GM23338 (cell line): ENCODE measurements around the gene SIN3B. TPM values are rescaled to one million over a fixed set of nuclear protein-coding genes. Genes with fewer than 3 reads are reported as not detected.

Experiments used
- ATAC-seq: fragments of 200-7000 bp; cut with Tn5 transposase; 3 replicates; pipeline ENCODE4 v1.9.1; 2020
- DNase-seq: peaks from one replicate; pipeline ENCODE4 v3.0.0-alpha.2; 2015; ENCODE audit warnings: low spot score
- H2AFZ ChIP-seq: fragments of 200-600 bp; sonication (generic); 2 replicates; pipeline ENCODE4 v1.8.0; 2016; ENCODE audit warnings: antibody characterized with exemption, mild to moderate bottlenecking, moderate library complexity
- H3F3A ChIP-seq: fragments of 200-600 bp; sonication (generic); replicated peaks from 2 replicates; pipeline ENCODE4 v1.8.0; 2017; ENCODE audit warnings: antibody characterized with exemption, mixed run types, low read depth
- H3K27ac ChIP-seq: fragments of 200-600 bp; sonication (generic); 2 replicates; pipeline ENCODE4 v1.6.1; 2016; ENCODE audit warnings: low read depth
- H3K27me3 ChIP-seq: fragments of 200-600 bp; sonication (generic); 2 replicates; pipeline ENCODE4 v1.8.0; 2016; ENCODE audit warnings: mild to moderate bottlenecking, mixed run types, moderate library complexity; ENCODE audit not compliant: insufficient read depth
- H3K36me3 ChIP-seq: fragments of 200-600 bp; sonication (generic); 2 replicates; pipeline ENCODE4 v1.8.0; 2016; ENCODE audit warnings: mild to moderate bottlenecking; ENCODE audit not compliant: insufficient read depth
- H3K4me1 ChIP-seq: fragments of 200-600 bp; sonication (generic); 2 replicates; pipeline ENCODE4 v1.8.0; 2016; ENCODE audit warnings: mild to moderate bottlenecking, moderate library complexity; ENCODE audit not compliant: insufficient read depth
- H3K4me2 ChIP-seq: fragments of 200-600 bp; sonication (generic); 2 replicates; pipeline ENCODE4 v1.7.1; 2017; ENCODE audit warnings: mixed run types
- H3K4me3 ChIP-seq: fragments of 200-600 bp; sonication (generic); 2 replicates; pipeline ENCODE4 v1.6.1; 2016; ENCODE audit warnings: mixed run types
- H3K79me2 ChIP-seq: fragments of 200-600 bp; sonication (generic); replicated peaks from 2 replicates; pipeline ENCODE4 v1.8.0; 2017; ENCODE audit warnings: mild to moderate bottlenecking; ENCODE audit not compliant: insufficient read depth
- H3K9me2 ChIP-seq: fragments of 200-600 bp; sonication (generic); 2 replicates; pipeline ENCODE4 v1.8.0; 2017; ENCODE audit not compliant: insufficient read depth
- H4K20me1 ChIP-seq: fragments of 200-600 bp; sonication (generic); replicated peaks from 2 replicates; pipeline ENCODE4 v1.8.0; 2017; ENCODE audit warnings: mild to moderate bottlenecking; ENCODE audit not compliant: insufficient read depth
- H3K27ac Mint-ChIP-seq: 2 replicates; pipeline ENCODE4 v1.8.0; 2020; ENCODE audit warnings: inconsistent platforms, mild to moderate bottlenecking, moderate library complexity, mixed read lengths
- H3K27me3 Mint-ChIP-seq: 3 replicates; pipeline ENCODE4 v1.8.0; 2022; ENCODE audit warnings: low read depth, mild to moderate bottlenecking, moderate library complexity, mixed read lengths, inconsistent platforms; ENCODE audit not compliant: insufficient read depth, poor library complexity
- H3K36me3 Mint-ChIP-seq: 3 replicates; pipeline ENCODE4 v1.8.0; 2021; ENCODE audit warnings: low read depth, mild to moderate bottlenecking, inconsistent platforms, moderate library complexity, mixed read lengths
- H3K4me1 Mint-ChIP-seq: 3 replicates; pipeline ENCODE4 v1.8.0; 2020; ENCODE audit warnings: mild to moderate bottlenecking, inconsistent platforms, mixed read lengths
- H3K4me3 Mint-ChIP-seq: 3 replicates; pipeline ENCODE4 v1.8.0; 2021; ENCODE audit warnings: moderate library complexity, mild to moderate bottlenecking, inconsistent platforms, mixed read lengths
- H3K9me3 Mint-ChIP-seq: 3 replicates; pipeline ENCODE4 v1.8.0; 2020; ENCODE audit warnings: moderate library complexity, mild to moderate bottlenecking, inconsistent platforms, mixed read lengths
- CREB1 ChIP-seq: fragments of 250-450 bp; sonication (Bioruptor Pico); IDR thresholded peaks from 2 replicates; pipeline ENCODE4 v1.5.0; 2020; ENCODE audit warnings: low read depth, mild to moderate bottlenecking, moderate library complexity
- CTCF ChIP-seq, 2 experiments: fragments of 200-600 bp in 1 of 2; sonication (generic) in 1 of 2; conservative IDR thresholded peaks; 2 replicates each; pipeline versions ENCODE4 v1.5.1 to v1.6.1; 2016 to 2017; ENCODE audit warnings: antibody characterized with exemption in 2 of 2, low read depth in 2 of 2, mild to moderate bottlenecking in 2 of 2, moderate library complexity in 1 of 2
- ETS1 ChIP-seq: IDR thresholded peaks from 2 replicates; pipeline ENCODE4 v1.6.1; 2016; ENCODE audit warnings: antibody characterized with exemption
- EZH2 ChIP-seq: fragments of 200-600 bp; sonication (generic); IDR thresholded peaks from one replicate; pipeline ENCODE4 v1.8.0; 2017; ENCODE audit warnings: antibody characterized with exemption, mild to moderate bottlenecking, low read depth; ENCODE audit not compliant: unreplicated experiment
- EZH2phosphoT487 ChIP-seq: fragments of 200-600 bp; sonication (generic); IDR thresholded peaks from one replicate; pipeline ENCODE4 v1.8.1; 2018; ENCODE audit warnings: antibody characterized with exemption; ENCODE audit not compliant: unreplicated experiment
- JUNB ChIP-seq: IDR thresholded peaks from one replicate; pipeline ENCODE4 v1.6.1; 2016; ENCODE audit warnings: antibody characterized with exemption; ENCODE audit not compliant: unreplicated experiment
- NANOG ChIP-seq: IDR thresholded peaks from 2 replicates; pipeline ENCODE4 v1.6.1; 2016; ENCODE audit warnings: antibody characterized with exemption, borderline replicate concordance
- POLR2AphosphoS5 ChIP-seq: IDR thresholded peaks from 2 replicates; pipeline ENCODE4 v1.6.1; 2016; ENCODE audit warnings: antibody characterized with exemption, low read depth
- STAT1 ChIP-seq: IDR thresholded peaks from one replicate; pipeline ENCODE4 v1.6.1; 2016; ENCODE audit warnings: antibody characterized with exemption; ENCODE audit not compliant: unreplicated experiment
- ZNF114 ChIP-seq: fragments of 250-450 bp; sonication (Bioruptor Pico); IDR thresholded peaks from 2 replicates; pipeline ENCODE4 v1.5.0; 2020; ENCODE audit warnings: mild to moderate bottlenecking, moderate library complexity
- ZNF331 ChIP-seq: fragments of 250-450 bp; sonication (Bioruptor Pico); IDR thresholded peaks from 2 replicates; pipeline ENCODE4 v1.5.0; 2020; ENCODE audit warnings: low read depth, mild to moderate bottlenecking, moderate library complexity
- ZNF462 ChIP-seq: fragments of 250-450 bp; sonication (Bioruptor Pico); IDR thresholded peaks from 2 replicates; pipeline ENCODE4 v1.5.0; 2020; ENCODE audit warnings: mild to moderate bottlenecking, moderate library complexity
- polyA plus RNA-seq: library from polyadenylated mRNA; unstranded; fragments of >200 nt; fragmentation: Nextera tagmentation; extraction: Ambion mirVana; gene quantifications from 2 replicates; pipeline ENCODE4 v1.2.1, GENCODE V29; 2016
- total RNA-seq: library from RNA; depleted of rRNA; stranded (reverse); fragments of >200 nt; shearing (Covaris generic); gene quantifications from 2 replicates; pipeline ENCODE4 v1.2.3, GENCODE V29; 2014

The SIN3B gene
- total and polyA plus RNA-seq, 2 experiments from 2014 or later = 37.6 to 68.6 TPM

GRCh38 chr19:16860118-16860517 lies 30.9 kb downstream of the SIN3B start:
- Histone ChIP-seq H4K20me1 (peaks cover 6% of the 10 kb centered on the region), H3K4me3 (no peak overlapping the region), H3K36me3 (peaks cover 8% of the 10 kb centered on the region), H2AFZ (no peak overlapping the region), H3K79me2 (no peaks in the 10 kb centered on the region), H3K27ac (no peak overlapping the region), H3K4me1 (no peaks in the 10 kb centered on the region), H3K27me3 (no peaks in the 10 kb centered on the region), H3K4me2 (no peak overlapping the region), H3K9me2 (no peaks in the 10 kb centered on the region), H3F3A (no peaks in the 10 kb centered on the region)
- Mint-ChIP-seq H3K27me3 (peaks cover 6% of the 10 kb centered on the region), H3K4me1 (no peaks in the 10 kb centered on the region), H3K36me3 (peaks cover 40% of the 10 kb centered on the region), H3K27ac (no peak overlapping the region), H3K4me3 (no peak overlapping the region; the same call in 2 of the 3 replicates), H3K9me3 (no peaks in the 10 kb centered on the region)
- DNase-seq (no peak), ATAC-seq (no peak)
- TF ChIP-seq CREB1 (CRISPR knock-in tag) = no peak
- no peak for TF ChIP-seq ETS1
- no peak for TF ChIP-seq EZH2

GRCh38 chr19:16861011-16861410 lies 31.8 kb downstream of the SIN3B start:
- no peaks in the 10 kb centered on the region for H3F3A ChIP-seq
- Mint-ChIP-seq H3K36me3 (peaks cover 45% of the 10 kb centered on the region), H3K4me3 (no peak overlapping the region), H3K4me1 (no peaks in the 10 kb centered on the region), H3K27ac (no peak overlapping the region; the same call in 1 of the 2 replicates), H3K27me3 (peaks cover 6% of the 10 kb centered on the region), H3K9me3 (no peaks in the 10 kb centered on the region)
- DNase-seq (no peak), ATAC-seq (no peak)
- no peak overlapping the region for H3K4me3 ChIP-seq
- H2AFZ ChIP-seq = no peak overlapping the region
- H3K4me2 ChIP-seq = no peak overlapping the region
- no peaks in the 10 kb centered on the region for H3K27me3 ChIP-seq
- no peak overlapping the region for H3K27ac ChIP-seq
- no peaks in the 10 kb centered on the region for H3K79me2 ChIP-seq
- H4K20me1 ChIP-seq = peaks cover 6% of the 10 kb centered on the region
- no peaks in the 10 kb centered on the region for H3K4me1 ChIP-seq
- H3K36me3 ChIP-seq = peaks cover 11% of the 10 kb centered on the region
- no peaks in the 10 kb centered on the region for H3K9me2 ChIP-seq
- TF ChIP-seq STAT1 (no peak), ETS1 (no peak), NANOG (no peak), JUNB (no peak), ZNF462 (CRISPR knock-in tag) (no peak), CTCF (conservative IDR thresholded peaks at IDR 0.05; ENCODE audit: low read depth in 2 of 2) (no peak), ZNF114 (no peak), CREB1 (CRISPR knock-in tag) (no peak), EZH2 (no peak), EZH2phosphoT487 (no peak), POLR2AphosphoS5 (no peak), ZNF331 (CRISPR knock-in tag) (no peak)
